GM21737 (cell line): Measurements from ENCODE around the gene OR5H6.
"Not testable (repeated sequence)": the region's sequence is repeated elsewhere in the genome, so short reads cannot be mapped to it uniquely, and the experiment has no call there.

ENCODE experiments used
- ATAC-seq: cut with Tn5 transposase; IDR thresholded peaks from one replicate; pipeline ENCODE4 v1.9.1; 2021; ENCODE audit warnings: mild to moderate bottlenecking, moderate library complexity; ENCODE audit not compliant: unreplicated experiment

Gene OR5H6

DNA sequence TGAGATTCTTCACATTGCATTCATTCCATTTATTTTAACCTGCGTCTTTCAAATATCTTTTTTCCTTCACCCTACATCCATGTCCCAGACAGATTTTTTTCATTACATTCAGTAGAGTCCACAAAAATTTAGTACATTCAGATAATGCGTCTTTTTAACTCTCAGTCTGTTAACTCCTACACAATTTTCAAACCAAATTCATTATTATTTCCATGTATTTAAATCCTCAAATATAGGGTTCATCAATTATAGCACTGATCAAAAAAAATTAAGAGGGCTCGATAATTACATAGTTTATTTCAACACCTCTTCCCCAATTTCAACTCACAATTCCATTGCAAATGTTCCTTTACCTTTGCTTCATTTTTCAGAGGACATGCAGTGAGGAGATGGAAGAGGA, at the start of gene OR5H6:
TSS of gene OR5H6 (plus strand) at position 301 of the 400 bp plus-strand sequence. CDS start at position 390, 89 bp downstream.
- no peak for ATAC-seq

DNA sequence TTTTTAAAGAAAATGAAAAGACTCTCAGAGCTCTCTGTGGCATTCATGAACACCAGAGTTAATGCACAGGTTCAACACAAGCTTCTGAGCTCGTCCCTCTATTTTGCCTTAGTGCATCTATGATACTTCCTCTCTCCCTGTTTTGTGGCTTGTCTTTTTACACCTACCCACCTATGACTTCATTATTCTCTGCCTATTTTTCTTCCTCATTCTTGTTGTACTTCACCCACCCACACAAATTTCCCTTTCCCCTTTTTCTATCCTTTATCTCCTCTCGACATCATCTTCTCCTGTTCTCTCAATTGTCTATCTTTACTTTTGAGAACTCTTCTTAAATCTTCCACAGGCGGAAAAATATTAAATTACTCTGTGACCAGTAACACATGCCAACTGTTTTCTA, 49.0 kb upstream of the OR5H6 start:
- ATAC-seq: no peak

DNA sequence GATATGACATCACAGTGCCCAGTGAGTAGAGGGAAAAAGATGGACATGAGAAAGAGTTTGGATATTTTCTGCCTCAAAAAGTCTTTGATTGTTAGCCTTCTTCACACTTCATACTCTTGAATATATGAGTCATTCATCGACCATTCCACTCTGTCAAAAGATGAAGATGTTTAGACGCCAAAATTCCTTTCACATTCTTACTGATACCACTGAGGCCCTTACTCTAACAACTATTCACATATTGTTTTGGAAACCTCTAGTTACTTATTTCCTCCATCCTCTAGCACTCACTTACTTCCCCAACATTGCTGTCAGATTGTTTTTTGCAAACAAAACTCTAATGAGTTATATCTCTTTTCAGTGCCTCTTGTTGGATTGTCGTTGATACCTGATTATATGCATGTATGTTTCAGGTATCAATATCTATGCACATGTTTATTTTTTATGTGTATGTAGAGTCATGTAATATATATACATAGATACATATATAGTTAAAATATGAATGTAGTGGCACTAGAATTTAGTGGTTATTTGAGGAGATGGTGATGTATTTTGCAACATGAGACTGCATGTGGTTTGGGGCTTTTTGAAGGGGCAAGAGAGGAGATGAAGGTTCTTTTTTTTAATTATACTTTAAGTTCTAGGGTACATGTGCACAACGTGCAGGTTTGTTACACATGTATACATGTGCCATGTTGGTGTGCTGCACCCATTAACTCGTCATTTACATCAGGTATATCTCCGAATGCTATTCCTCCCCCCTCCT, 40.0 kb upstream of the OR5H6 start:
- ATAC-seq: no peak

DNA sequence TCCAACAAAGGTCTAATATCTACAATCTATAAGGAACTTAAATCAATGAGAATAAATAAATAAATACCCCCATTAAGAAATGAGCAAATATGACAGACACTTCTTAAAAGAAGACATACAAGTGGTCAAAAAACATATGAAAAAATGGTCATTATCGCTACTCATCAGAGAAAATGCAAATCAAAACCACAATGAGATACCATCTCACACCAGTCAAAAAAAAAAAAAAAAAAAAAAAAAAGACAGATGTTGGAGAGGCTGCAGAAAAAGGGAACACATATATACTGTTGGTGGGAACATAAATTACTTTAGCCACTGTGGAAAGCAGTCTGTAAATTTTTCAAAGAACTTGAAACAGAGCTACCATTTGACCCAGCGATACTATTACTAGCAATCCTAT, 31.6 kb upstream of the OR5H6 start:
- ATAC-seq: no peak

DNA sequence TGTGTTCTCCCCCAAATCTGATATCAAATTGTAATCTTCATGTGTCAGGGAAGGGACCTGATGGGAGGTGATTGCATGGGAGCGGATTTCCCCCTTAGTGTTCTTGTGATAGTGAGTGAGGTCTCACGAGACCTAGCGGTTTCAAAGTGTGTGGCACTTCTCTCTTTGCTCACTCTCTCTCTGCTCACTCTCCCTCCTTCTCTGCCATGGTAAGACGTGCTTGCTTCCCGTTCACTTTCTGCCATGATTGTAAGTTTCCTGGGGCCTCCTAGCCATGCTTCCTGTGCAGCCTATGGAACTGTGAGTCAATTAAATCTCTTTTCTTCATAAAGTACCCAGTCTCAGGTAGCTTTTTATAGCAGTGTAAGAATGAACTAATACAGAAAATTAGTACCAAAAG, 30.6 kb upstream of the OR5H6 start:
- no peak for ATAC-seq

DNA sequence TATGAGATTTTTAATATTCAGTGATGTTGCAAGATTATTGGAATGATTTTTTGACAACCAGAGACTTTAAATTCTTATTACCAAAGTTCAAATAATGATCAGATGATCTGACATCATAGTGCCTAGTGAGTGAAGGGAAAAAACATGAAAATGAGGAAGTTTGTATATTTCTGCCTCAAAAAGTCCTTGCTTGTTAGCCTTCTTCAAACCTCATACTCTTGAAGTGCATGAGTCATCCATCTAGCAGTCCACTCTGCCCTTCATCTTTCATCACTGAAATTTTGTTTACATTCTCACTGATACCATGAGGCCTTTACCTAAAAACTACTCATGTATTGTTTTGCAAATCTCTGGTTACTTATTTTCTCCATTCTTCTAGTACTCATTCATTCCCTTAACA, 23.9 kb upstream of the OR5H6 start:
- ATAC-seq: no peak

DNA sequence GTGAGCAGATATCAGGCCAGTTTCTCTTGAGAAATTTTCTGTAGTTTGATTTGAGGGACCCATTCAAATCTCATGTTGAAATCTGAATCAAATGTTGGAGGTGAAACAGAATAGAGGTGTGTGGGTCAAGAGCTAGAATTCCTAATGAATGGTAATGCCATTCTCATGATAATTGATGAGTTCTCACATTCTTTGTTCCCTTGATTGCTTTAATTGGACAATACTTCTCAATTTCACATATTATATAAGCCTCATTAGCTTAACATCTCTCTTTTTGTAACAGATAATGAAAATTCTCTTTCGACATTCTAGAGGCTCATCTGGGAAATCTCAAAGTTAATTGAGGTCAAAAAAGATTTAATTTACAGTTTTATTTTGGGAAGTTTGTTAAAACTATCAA, 21.9 kb upstream of the OR5H6 start:
- ATAC-seq: no peak

DNA sequence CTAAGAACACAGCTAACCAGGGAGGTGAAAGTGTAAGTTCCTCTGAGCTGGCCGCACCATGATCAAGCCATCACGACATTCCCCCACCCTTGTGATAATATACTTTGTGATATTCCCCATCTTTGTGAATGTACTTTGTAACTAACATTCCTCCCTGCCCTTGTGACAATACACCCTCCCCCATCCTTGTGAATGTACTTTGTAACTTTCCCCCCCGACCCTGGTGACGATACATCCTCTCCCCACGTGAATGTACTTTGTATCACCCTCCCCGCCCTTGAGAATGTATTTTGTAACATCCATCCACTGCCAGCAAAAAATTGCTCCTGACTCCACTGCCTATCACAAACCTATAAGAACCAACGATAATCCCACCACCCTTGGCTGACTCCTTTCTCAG, 20.2 kb upstream of the OR5H6 start:
- ATAC-seq: no peak

DNA sequence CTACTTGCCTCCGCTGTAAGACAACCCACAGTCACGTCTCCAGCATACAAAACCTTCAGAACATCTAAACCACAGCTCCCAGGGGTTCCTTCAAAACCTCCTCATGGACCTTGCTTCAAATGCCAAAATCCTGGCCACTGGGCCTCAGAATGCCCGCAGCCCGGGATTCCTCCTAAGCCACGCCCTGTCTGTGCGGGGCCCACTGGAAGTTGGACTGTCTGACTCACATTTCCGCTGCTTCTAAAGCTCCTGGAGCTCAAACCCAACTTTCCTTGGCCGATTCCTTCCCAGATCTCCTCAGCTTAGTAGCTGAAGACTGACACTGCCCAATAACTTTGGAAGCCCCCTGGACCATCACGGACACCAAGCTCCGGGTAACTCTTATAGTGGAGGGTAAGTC, 17.9 kb upstream of the OR5H6 start:
- no peak for ATAC-seq

DNA sequence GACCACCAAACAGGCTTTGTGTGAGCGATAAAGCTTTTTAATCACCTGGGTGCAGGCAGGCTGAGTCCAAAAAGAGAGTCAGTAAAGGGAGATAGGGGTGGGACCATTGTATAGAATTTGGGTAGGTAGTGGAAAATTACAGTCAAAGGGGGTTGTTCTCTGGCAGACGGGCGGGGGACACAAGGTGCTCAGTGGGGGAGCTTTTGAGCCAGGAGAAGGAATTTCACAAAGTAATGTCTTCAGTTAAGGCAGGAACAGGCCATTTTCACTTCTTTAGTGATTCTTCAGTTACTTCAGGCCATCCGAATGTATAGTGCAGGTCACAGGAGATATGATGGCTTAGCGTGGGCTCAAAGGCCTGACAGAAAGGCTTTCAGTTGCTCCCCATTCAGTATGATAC, 8.0 kb upstream of the OR5H6 start:
- not testable (repeated sequence) for ATAC-seq

DNA sequence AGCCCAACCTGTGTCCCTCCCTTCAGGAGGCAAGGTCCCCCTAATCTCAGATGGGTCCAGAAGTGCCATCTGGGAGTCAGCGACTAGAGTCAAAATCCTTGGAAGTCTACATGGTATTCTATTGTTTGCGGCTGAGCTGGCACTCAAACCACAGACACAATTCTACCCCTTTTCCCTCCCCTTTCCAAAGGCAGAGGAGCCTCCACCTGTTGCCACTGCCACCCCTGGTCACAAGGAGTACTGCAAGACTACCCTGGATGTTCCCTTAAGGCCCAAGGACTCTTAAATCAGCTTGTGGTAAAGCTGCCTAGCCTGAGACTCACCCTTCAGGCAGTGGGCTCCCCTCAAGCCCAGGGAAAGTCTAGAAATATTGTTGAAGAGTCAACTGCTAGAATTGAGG, 4.3 kb upstream of the OR5H6 start:
- no peak for ATAC-seq

DNA sequence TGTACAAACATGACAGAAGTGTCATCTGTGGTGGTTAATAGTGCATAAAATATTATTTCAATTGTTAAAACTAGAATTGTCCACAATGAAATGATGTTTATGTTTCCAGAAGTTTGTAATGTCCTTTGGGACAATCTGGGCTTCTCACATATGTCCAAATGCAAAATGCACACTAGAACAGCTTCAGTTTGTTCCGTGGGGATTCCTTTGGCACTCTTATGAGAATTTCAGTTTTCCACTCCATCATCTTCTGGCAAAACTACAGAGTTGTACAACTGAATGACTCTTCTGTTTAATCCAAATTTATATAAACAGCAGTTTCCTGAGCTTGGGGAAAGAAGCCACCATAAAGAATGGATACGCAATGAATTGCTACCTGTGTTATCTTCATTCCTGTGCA, 2.0 kb upstream of the OR5H6 start:
- ATAC-seq: no peak

DNA sequence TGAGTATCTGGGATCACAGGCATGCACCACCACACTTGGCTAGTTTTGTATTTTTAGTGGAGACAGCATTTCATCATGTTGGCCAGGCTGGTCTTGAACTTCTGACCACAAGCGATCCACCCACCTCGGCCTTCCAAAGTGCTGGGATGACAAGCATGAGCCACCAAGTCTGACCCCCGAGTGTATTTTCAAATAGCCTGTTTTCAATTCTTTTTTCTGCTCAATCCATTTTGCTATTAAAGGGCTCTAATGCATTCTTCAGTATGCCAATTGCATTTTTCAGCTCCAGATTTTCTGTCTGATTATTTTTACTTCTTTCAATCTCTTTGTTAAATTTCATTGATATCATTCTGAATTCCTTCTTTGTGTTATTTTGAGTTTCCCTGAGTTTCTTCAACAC, 5.8 kb downstream of the OR5H6 start:
- no peak for ATAC-seq

DNA sequence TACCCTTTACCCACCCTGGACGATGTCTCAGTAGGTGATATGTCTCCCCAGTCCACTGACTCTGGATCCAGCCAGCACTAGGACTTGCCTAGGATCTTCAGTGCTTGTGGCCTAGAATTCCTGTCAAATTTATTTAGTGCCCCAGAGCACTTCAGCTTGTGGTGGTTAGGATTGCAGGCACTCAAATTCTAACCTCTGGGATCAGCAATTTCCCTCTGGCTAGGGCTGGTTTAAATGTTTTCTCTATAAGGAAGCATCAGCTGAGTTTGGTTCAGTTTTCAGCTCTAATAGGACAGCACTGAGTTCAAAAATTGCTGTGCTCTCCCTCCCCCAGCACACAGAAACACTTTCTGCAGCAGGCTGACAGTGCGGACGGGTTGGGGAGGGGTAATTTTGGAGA, 8.1 kb downstream of the OR5H6 start:
- no peak for ATAC-seq

DNA sequence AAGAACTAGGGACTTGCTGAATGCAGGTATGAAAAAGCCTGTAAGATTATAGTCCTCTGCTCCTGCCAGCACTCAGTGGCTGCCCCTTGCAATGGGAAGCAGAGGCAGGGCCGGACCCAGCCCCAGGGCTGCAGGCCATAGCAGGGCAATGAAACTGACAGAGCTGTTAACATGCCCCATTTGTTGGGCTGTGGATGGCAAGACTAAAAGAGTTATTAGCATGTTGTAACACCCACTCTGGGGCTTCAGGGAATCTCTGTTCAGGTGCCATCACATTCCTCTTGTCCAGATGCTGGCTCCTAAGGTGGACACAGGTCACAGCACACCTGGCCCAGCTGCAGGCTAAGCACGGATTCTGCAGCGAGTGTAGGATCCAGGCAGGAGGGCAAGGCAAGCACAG, 10.9 kb downstream of the OR5H6 start:
- ATAC-seq: no peak

DNA sequence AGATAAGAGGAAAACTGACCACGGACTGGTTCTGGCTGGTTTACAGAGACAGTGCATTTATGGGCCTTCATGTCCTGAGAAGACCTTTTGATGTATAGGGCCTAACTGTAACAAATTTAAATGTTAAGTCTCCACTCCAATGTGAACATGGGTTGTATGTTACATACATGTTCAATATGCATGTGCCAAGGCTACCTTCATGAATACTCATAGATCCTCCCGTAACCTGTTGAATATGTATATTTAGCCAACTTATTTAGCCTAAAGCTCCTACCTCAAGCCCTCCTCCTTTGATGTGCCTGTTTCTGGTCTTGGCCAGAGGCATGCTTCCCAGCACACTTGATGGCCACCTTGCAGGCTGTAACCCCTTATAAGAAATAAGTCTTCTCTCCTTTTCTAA, 18.2 kb downstream of the OR5H6 start, which contains the start of gene OR5H2:
TSS of gene OR5H2 (plus strand) at position 301 of the 400 bp plus-strand sequence. CDS start 398 bp downstream, outside the sequence.
- ATAC-seq: no peak

DNA sequence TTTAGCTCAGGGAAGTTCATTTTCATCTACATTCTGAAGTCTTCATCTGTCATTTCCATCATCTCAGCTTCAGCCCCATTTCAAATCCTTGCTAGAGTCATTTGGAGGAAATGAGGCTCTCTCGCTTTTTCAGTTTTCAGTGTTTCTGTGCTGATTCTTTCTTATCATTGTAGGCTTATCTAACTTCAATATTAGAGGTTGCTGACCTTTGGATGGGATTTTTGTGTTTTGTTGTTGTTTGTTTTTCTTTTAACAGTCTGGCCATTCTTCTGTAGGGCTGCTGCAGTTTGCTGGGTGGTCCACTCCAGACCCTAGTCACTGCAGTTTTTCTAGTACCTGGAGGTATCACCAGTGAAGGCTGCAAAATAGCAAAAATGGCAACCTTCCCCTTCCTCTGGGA, 26.9 kb downstream of the OR5H6 start:
- no peak for ATAC-seq

DNA sequence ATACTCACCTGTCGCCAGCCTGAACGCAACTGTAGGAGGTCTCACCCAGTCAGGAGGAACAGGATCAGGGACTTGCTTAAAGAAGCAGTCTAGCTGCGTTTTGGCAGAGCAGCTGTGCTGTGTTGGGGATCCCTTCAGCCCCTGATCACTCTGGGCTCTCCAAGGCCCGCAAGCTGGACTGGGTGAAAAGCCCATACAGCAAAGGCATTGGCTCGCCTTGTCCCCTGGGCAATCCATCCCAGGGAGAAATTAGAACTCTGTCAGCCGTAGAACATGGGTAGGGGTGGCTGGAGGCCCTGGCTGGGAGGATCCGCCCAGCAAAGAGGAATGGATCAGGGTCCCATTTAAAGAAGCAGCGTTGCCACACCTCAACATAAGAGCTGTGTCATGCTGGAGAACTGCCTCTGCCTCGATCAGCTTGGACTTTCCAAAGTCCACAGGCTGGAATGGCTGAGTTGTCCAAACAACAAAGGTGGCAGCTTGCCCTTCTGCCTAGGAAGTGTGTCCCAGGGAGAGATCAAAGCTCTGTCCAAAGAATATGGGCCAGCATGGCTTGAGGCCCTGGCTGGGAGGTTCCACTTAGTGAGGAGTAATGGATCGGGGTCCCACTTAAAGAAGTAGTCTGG, 27.4 kb downstream of the OR5H6 start:
- ATAC-seq: no peak
